Thyroid gland (tissue), 4 donors: ENCODE data around the gene SBK3. TPM values are rescaled to one million over a fixed set of nuclear protein-coding genes. Genes with fewer than 3 reads are reported as not detected.

ENCODE experiments used
- DNase-seq, 2 donors: peaks; one replicate each; pipeline ENCODE4 v3.0.0-alpha.2; 2019
- H3K27ac ChIP-seq, 3 donors: fragments of 200-600 bp; sonication (generic); 1 replicate in 2 of 3; 2 replicates in 1 of 3; pipeline ENCODE4 v1.5.1; 2016 to 2019; ENCODE audit warnings: mild to moderate bottlenecking in 1 of 3, moderate library complexity in 1 of 3
- H3K27me3 ChIP-seq: fragments of 200-600 bp; sonication (generic); one replicate; pipeline ENCODE4 v1.5.1; 2019
- H3K36me3 ChIP-seq, 2 donors: fragments of 200-600 bp; sonication (generic); one replicate each; pipeline ENCODE4 v1.5.1; 2016 to 2019
- H3K4me1 ChIP-seq, 2 donors: fragments of 200-600 bp; sonication (generic); one replicate each; pipeline ENCODE4 v1.5.1; 2017 to 2019
- H3K4me3 ChIP-seq, 3 donors: fragments of 200-600 bp; sonication (generic); replicated peaks in 1 of 3; 1 replicate in 2 of 3; 2 replicates in 1 of 3; pipeline ENCODE4 v1.5.1; 2016; ENCODE audit warnings: mild to moderate bottlenecking in 1 of 3
- H3K9me3 ChIP-seq: fragments of 200-600 bp; sonication (generic); one replicate; pipeline ENCODE4 v1.5.1; 2017
- POLR2A ChIP-seq, 2 donors: fragments of 450-650 bp; IDR thresholded peaks; one replicate each; pipeline ENCODE4 v1.6.1; 2017; ENCODE audit warnings: antibody characterized with exemption in 2 of 2, mild to moderate bottlenecking in 2 of 2, moderate library complexity in 1 of 2
- WGBS, 2 donors: methylation state at CpG; one replicate each; pipeline ENCODE4 v1.1.5; 2017; 5-methylcytosine and 5-hydroxymethylcytosine counted together
- intact Hi-C: fragments of 100-400 bp; cut with DNase I; formaldehyde crosslinking; loops from one replicate; pipeline ENCODE4 v1.15.1; 2023
- total RNA-seq, 4 donors: library from RNA; depleted of rRNA; stranded (reverse); fragments of >200 nt; gene quantifications; one replicate each; pipeline ENCODE4 v1.2.3, GENCODE V29; 2016
- TF ChIP-seq, protein P1 (sequence below), 6 experiments: fragments of 200-600 bp in 3 of 6; fragments of 450-650 bp in 3 of 6; sonication (generic) in 3 of 6; IDR thresholded peaks; one replicate each; pipeline ENCODE4 v1.5.1; 2016 to 2019; ENCODE audit warnings: antibody characterized with exemption in 6 of 6, mild to moderate bottlenecking in 2 of 6, inconsistent platforms in 1 of 6, moderate library complexity in 1 of 6

Gene SBK3
- total RNA-seq, 4 donors from 2014 or later: 0.94 to 14.8 TPM; not detected in 2

DNA sequence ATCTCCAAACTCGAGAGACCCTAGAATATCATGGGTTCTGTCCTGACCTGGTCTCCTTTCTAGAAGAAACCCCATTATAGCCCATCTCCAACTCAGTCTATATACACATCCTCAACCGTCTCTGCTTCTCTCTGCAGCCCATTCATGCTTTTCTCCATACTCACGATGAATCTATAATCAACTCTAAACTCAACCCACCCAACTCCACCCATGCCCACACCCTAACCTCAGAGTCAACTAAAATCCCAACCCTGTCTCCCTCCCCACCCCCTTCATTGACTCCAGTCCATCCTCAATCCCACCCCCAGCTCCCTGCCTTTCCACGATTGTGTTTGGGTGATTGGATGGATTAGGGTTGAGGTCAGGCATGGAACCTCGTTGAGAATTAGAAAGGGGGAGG lies 1.8 kb downstream of the SBK3 start:
- DNase-seq: no peak
- no peak overlapping the region for H3K27ac ChIP-seq
- H3K9me3 ChIP-seq: no peaks in the 10 kb centered on the region
- no peak overlapping the region for H3K4me3 ChIP-seq
- no peaks in the 10 kb centered on the region for H3K27me3 ChIP-seq
- TF ChIP-seq, protein P1, sequence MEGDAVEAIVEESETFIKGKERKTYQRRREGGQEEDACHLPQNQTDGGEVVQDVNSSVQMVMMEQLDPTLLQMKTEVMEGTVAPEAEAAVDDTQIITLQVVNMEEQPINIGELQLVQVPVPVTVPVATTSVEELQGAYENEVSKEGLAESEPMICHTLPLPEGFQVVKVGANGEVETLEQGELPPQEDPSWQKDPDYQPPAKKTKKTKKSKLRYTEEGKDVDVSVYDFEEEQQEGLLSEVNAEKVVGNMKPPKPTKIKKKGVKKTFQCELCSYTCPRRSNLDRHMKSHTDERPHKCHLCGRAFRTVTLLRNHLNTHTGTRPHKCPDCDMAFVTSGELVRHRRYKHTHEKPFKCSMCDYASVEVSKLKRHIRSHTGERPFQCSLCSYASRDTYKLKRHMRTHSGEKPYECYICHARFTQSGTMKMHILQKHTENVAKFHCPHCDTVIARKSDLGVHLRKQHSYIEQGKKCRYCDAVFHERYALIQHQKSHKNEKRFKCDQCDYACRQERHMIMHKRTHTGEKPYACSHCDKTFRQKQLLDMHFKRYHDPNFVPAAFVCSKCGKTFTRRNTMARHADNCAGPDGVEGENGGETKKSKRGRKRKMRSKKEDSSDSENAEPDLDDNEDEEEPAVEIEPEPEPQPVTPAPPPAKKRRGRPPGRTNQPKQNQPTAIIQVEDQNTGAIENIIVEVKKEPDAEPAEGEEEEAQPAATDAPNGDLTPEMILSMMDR (IDR thresholded peaks at IDR 0.05): no peak
- no peak for TF ChIP-seq POLR2A (IDR thresholded peaks at IDR 0.05)
- H3K4me1 ChIP-seq: peaks cover 3 to 18% of the 10 kb centered on the region in 2 donors
- H3K36me3 ChIP-seq: no peaks in the 10 kb centered on the region
- WGBS, 2 donors: 76 to 80% methylated on average over 5 of the region's 5 CpGs
- intact Hi-C loops: no loop called here

DNA sequence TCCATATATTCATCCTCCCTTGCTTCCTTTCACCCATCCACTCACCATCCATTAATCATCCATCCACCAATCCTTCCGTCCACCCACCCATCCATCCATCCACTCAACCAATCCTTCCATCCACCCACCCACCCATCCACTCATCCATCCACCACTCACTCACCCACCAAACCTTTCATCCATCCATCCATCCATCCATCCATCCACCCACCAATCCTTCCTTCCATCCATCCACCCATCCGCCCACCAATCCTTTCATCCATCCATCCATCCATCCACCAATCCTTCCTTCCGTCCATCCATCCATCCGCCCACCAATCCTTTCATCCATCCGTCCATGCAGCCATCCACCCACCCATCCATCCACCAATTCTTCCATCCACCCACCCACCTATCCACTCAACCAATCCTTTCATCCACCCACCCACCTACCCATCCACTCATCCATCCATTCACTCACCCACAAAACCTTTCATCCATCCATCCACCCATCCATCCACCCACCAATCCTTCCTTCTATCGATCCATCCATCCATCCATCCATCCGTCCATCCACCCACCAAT lies 3.0 kb downstream of the SBK3 start:
- Histone ChIP-seq H3K27ac (no peak overlapping the region), H3K4me3 (no peak overlapping the region), H3K27me3 (no peaks in the 10 kb centered on the region), H3K36me3 (no peaks in the 10 kb centered on the region), H3K4me1 (peaks cover 3 to 18% of the 10 kb centered on the region in 2 donors), H3K9me3 (no peaks in the 10 kb centered on the region)
- intact Hi-C loops: no loop called here
- WGBS, 2 donors: 91 to 93% methylated on average over 7 of the region's 7 CpGs
- DNase-seq: no peak
- TF ChIP-seq, protein P1 (IDR thresholded peaks at IDR 0.05): no peak
- no peak for TF ChIP-seq POLR2A (IDR thresholded peaks at IDR 0.05)

DNA sequence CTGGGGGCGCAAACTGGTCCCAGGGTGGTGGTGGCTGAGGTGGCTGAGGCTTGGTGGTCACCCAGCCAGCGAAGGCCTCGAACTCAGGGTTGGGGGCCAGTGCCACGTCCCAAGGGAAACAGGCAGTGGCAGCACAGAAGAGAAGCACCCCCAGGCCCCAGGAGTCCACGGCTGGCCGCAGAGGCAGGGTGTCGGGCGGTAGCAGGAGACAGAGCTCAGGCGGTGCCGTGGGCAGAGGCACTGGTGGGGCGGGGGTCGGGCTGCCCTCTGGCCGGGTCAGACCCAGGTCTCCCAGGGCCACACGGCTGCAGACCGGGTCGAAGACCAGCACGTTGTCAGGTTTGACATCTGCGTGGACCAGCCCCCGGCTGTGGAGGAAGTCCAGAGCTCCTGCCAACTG lies 4.3 kb downstream of the SBK3 start:
- Histone ChIP-seq H3K4me1 (peaks cover 0 to 9% of the 10 kb centered on the region in 2 donors), H3K4me3 (no peak overlapping the region), H3K9me3 (no peaks in the 10 kb centered on the region), H3K27me3 (no peaks in the 10 kb centered on the region), H3K36me3 (no peaks in the 10 kb centered on the region), H3K27ac (no peak overlapping the region)
- DNase-seq: no peak
- WGBS, 2 donors: 90% methylated on average over 9 of the region's 19 CpGs; no CpG with 5 or more reads in 1 of the 2 donors
- TF ChIP-seq, protein P1 (IDR thresholded peaks at IDR 0.05): no peak
- TF ChIP-seq POLR2A (IDR thresholded peaks at IDR 0.05): no peak
- intact Hi-C loops: no loop called here

DNA sequence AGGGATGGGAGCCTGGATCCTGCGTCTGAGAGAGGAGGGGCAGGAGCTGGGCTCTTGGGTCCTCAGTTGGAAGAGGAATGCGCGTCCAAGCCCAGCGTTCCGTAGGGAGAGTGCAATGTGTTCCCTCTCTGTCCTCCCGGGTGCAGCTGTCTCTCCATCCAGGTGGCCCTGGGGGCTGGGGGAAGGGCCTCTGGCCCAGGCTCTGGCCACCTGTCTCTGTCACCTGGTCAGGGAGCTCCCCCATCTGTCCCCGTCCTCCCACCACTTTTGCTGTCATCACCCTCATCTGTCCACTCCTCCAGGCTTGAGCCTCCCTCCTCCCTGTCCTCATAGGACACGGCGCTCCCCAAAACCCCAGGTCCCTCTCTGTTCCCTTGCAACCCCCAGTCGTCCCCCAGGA lies 4.7 kb downstream of the SBK3 start:
- no peak overlapping the region for H3K27ac ChIP-seq
- no peak overlapping the region for H3K4me3 ChIP-seq
- no peaks in the 10 kb centered on the region for H3K9me3 ChIP-seq
- TF ChIP-seq, protein P1 (IDR thresholded peaks at IDR 0.05): no peak
- no peak for TF ChIP-seq POLR2A (IDR thresholded peaks at IDR 0.05)
- intact Hi-C loops: no loop called here
- no peaks in the 10 kb centered on the region for H3K27me3 ChIP-seq
- WGBS, 2 donors: 41 to 44% methylated on average over 10 of the region's 10 CpGs
- no peak for DNase-seq
- no peaks in the 10 kb centered on the region for H3K36me3 ChIP-seq
- H3K4me1 ChIP-seq: peaks cover 0 to 5% of the 10 kb centered on the region in 2 donors

DNA sequence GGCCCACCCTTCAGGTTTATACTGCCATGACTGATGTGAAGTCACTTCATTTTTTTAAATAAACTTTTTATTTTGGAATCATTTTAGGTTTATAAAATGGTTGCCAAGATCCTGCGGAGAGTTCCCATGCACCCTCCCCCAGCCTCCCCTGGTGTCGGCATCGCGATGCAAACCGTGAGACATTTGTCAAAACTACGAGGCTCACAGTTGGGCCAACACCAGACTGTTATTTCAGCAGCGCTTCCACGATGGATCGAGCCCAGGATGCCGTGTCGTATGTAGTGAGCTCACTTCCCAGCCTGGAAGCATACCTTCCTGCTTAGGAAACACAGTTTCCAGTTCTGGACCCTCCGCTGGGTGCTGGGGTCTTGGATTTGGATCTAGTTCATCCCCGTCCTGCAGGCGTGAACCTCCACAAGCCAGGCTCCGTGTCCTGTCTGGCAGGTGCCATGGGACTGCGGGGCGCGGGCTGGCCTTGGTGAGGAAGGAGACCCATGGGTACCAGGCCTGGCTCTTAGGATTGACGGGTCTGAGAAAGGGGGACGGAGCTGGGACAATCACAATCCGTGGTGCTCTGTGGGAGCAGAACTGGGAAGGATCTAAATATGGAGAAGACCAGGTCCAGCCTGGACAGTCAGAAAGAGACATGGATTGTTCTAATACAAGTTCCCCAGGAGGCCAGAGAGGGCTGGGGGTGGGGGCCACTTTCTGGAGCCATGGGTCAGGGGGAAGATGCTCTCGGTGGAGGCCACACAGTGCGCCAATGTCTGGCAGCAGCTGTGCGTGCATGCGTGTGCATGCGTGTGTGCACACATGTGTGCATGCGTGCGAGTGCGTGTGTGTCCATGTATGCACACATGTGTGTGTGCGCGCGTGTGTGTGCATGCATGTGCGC lies 6.0 kb downstream of the SBK3 start:
- H3K27ac ChIP-seq: no peak overlapping the region
- no peaks in the 10 kb centered on the region for H3K27me3 ChIP-seq
- H3K36me3 ChIP-seq: no peaks in the 10 kb centered on the region
- H3K4me1 ChIP-seq: no peaks in the 10 kb centered on the region
- H3K9me3 ChIP-seq: no peaks in the 10 kb centered on the region
- no peak overlapping the region for H3K4me3 ChIP-seq
- 80 to 83% methylated on average over 33 of the region's 33 CpGs for whole genome bisulfite sequencing, 2 donors
- no peak for DNase-seq
- no peak for TF ChIP-seq POLR2A (IDR thresholded peaks at IDR 0.05)
- TF ChIP-seq, protein P1 (IDR thresholded peaks at IDR 0.05): no peak
- intact Hi-C loops: no loop called here
